T-helper 17 cell (primary cell): ENCODE measurements around the gene ATP2C2. TPM values are rescaled to one million over a fixed set of nuclear protein-coding genes. Genes with fewer than 3 reads are reported as not detected.
"Not testable (repeated sequence)": the region's sequence is repeated elsewhere in the genome, so short reads cannot be mapped to it uniquely, and the experiment has no call there.

Experiments
- ATAC-seq: fragments of 150-1000 bp; cut with Tn5 transposase; 2 replicates; pipeline ENCODE4 v1.10.0; 2021; ENCODE audit warnings: mild to moderate bottlenecking, moderate library complexity
- DNase-seq, 3 donors: peaks; one replicate each; pipeline versions ENCODE4 v3.0.0 to v3.0.0-alpha.2; 2020 to 2021
- H3K9me3 ChIP-seq: one replicate; pipeline ENCODE4 v1.7.0; 2013; ENCODE audit warnings: low read length, mild to moderate bottlenecking; ENCODE audit not compliant: control insufficient read depth, poor library complexity, severe bottlenecking
- H3K27ac Mint-ChIP-seq: one replicate; pipeline ENCODE4 v1.8.0; 2022; ENCODE audit warnings: mild to moderate bottlenecking, moderate library complexity, mixed read lengths
- H3K27me3 Mint-ChIP-seq: one replicate; pipeline ENCODE4 v1.8.0; 2022; ENCODE audit warnings: mixed read lengths
- H3K36me3 Mint-ChIP-seq: one replicate; pipeline ENCODE4 v1.8.0; 2022; ENCODE audit warnings: low read depth, mixed read lengths
- H3K4me1 Mint-ChIP-seq: one replicate; pipeline ENCODE4 v1.8.0; 2022; ENCODE audit warnings: mild to moderate bottlenecking, mixed read lengths
- H3K4me3 Mint-ChIP-seq: one replicate; pipeline ENCODE4 v1.8.0; 2022; ENCODE audit warnings: mild to moderate bottlenecking, moderate library complexity, mixed read lengths
- total RNA-seq, 4 donors: library from RNA in 2 of 4; stranded (reverse) in 2 of 4; gene quantifications; one replicate each; pipeline ENCODE4 v1.2.3 and lab custom pipeline; 2022 to 2026

ATP2C2 gene
- total RNA-seq, 2 donors from 2014 or later, result not detected

GRCh38 chr16:84436196-84436595 is 67.9 kb downstream of the ATP2C2 start:
- DNase-seq (no peak), ATAC-seq (no peak)
- Mint-ChIP-seq H3K36me3 (no peaks in the 10 kb centered on the region), H3K4me3 (no peak overlapping the region), H3K27ac (no peak overlapping the region), H3K27me3 (peaks cover 26% of the 10 kb centered on the region), H3K4me1 (no peaks in the 10 kb centered on the region)
- no peaks in the 10 kb centered on the region for H3K9me3 ChIP-seq

- no peak for ATAC-seq
These were observed 70.8 kb downstream of the ATP2C2 start for GRCh38 chr16:84438971-84439696.

DNA sequence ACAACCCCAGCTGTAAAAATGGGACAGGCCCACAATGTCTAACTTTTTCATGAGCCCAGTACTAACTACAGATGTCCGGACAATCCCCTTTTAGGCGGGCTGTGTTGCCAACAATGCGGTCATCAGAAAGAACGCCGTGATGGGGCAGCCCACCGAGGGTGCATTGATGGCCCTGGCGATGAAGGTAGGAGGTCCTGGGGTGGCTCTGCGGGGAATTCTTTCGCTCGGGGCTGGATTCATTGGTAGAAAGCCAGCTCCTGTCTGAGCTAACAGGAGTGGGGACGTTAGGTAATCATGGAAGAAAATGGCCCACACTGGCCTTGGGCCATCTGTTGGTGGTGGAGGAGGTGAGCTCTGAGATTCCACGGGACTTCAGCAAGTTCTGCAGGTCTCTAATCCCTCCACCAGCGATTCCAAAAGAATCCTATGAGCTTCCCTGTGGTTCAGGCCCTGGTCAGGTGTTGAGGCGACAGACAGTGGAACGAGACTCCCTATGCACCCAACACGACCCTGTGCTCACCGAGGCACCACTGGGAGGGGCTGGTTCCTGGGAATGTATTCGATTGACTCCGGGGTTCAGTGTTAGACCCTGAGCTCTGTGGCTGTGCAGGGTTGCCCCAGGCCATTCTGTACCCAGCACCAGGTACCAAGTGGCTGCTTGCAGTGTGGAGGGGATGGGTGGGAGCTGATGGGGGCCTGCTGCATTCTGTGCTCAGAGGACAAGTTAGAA is 74.2 kb downstream of the ATP2C2 start:
- H3K27ac Mint-ChIP-seq, result no peak overlapping the region
- ATAC-seq (no peak), DNase-seq (no peak)
- H3K4me3 Mint-ChIP-seq, result no peak overlapping the region
- no peaks in the 10 kb centered on the region for H3K9me3 ChIP-seq
- H3K4me1 Mint-ChIP-seq, result no peaks in the 10 kb centered on the region
- peaks cover 4% of the 10 kb centered on the region for H3K36me3 Mint-ChIP-seq
- peaks cover 50% of the 10 kb centered on the region for H3K27me3 Mint-ChIP-seq

More at GRCh38 chr16:84438971-84439696, 70.8 kb downstream of the ATP2C2 start:
- no peak for DNase-seq
- H3K27me3 Mint-ChIP-seq, result peaks cover 37% of the 10 kb centered on the region
- no peaks in the 10 kb centered on the region for H3K9me3 ChIP-seq
- no peaks in the 10 kb centered on the region for H3K4me1 Mint-ChIP-seq
- H3K27ac Mint-ChIP-seq, result no peak overlapping the region
- peaks cover 4% of the 10 kb centered on the region for H3K36me3 Mint-ChIP-seq
- H3K4me3 Mint-ChIP-seq, result no peak overlapping the region

- Mint-ChIP-seq H3K27me3 (peaks cover 47% of the 10 kb centered on the region), H3K27ac (no peak overlapping the region), H3K36me3 (peaks cover 4% of the 10 kb centered on the region), H3K4me1 (no peaks in the 10 kb centered on the region), H3K4me3 (no peak overlapping the region)
- no peak for ATAC-seq
- H3K9me3 ChIP-seq, result no peaks in the 10 kb centered on the region
- no peak for DNase-seq
These were observed 74.9 kb downstream of the ATP2C2 start for GRCh38 chr16:84443166-84443802.

- H3K9me3 ChIP-seq, result no peaks in the 10 kb centered on the region
- Mint-ChIP-seq H3K27ac (no peak overlapping the region), H3K27me3 (peaks cover 59% of the 10 kb centered on the region), H3K4me1 (no peaks in the 10 kb centered on the region), H3K36me3 (peaks cover 5% of the 10 kb centered on the region), H3K4me3 (no peak overlapping the region)
- DNase-seq, result no peak
- no peak for ATAC-seq
These were observed 76.1 kb downstream of the ATP2C2 start for GRCh38 chr16:84444476-84444875.

GRCh38 chr16:84446084-84446483 is 77.7 kb downstream of the ATP2C2 start:
- Mint-ChIP-seq H3K27me3 (peaks cover 55% of the 10 kb centered on the region), H3K36me3 (peaks cover 5% of the 10 kb centered on the region), H3K4me1 (no peaks in the 10 kb centered on the region), H3K27ac (no peak overlapping the region), H3K4me3 (no peak overlapping the region)
- DNase-seq (no peak), ATAC-seq (no peak)
- no peaks in the 10 kb centered on the region for H3K9me3 ChIP-seq

GRCh38 chr16:84446596-84447392 is 78.5 kb downstream of the ATP2C2 start:
- Mint-ChIP-seq H3K27ac (no peak overlapping the region), H3K27me3 (peaks cover 55% of the 10 kb centered on the region), H3K36me3 (peaks cover 5% of the 10 kb centered on the region), H3K4me1 (no peaks in the 10 kb centered on the region), H3K4me3 (no peak overlapping the region)
- no peaks in the 10 kb centered on the region for H3K9me3 ChIP-seq
- ATAC-seq (no peak), DNase-seq (no peak)

DNA sequence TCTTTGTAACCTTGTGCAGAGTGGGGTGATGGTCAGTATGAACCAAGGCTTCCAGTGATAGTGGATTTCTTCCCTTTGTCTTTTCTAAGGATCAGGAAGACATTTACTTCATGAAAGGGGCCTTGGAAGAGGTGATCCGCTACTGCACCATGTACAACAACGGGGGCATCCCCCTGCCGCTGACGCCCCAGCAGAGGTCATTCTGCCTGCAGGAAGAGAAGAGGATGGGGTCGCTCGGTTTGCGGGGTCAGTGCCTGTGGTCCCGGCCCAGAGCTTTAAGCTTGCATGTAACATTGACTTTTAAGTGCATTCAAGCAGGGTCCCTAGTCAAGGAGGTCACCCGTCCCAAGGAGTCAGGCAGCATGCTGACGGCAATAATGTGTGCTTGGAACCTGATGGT is 80.1 kb downstream of the ATP2C2 start:
- no peak overlapping the region for H3K4me3 Mint-ChIP-seq
- H3K36me3 Mint-ChIP-seq, result peaks cover 4% of the 10 kb centered on the region
- no peak for DNase-seq
- no peaks in the 10 kb centered on the region for H3K9me3 ChIP-seq
- H3K27ac Mint-ChIP-seq, result no peak overlapping the region
- no peak for ATAC-seq
- peaks cover 41% of the 10 kb centered on the region for H3K27me3 Mint-ChIP-seq
- no peaks in the 10 kb centered on the region for H3K4me1 Mint-ChIP-seq

- no peak overlapping the region for H3K27ac Mint-ChIP-seq
- no peak for DNase-seq
- H3K9me3 ChIP-seq, result no peaks in the 10 kb centered on the region
- H3K27me3 Mint-ChIP-seq, result peaks cover 34% of the 10 kb centered on the region
- no peak overlapping the region for H3K4me3 Mint-ChIP-seq
- no peak for ATAC-seq
- H3K4me1 Mint-ChIP-seq, result no peaks in the 10 kb centered on the region
- peaks cover 2% of the 10 kb centered on the region for H3K36me3 Mint-ChIP-seq
These were observed 81.1 kb downstream of the ATP2C2 start for GRCh38 chr16:84449156-84450140.

DNA sequence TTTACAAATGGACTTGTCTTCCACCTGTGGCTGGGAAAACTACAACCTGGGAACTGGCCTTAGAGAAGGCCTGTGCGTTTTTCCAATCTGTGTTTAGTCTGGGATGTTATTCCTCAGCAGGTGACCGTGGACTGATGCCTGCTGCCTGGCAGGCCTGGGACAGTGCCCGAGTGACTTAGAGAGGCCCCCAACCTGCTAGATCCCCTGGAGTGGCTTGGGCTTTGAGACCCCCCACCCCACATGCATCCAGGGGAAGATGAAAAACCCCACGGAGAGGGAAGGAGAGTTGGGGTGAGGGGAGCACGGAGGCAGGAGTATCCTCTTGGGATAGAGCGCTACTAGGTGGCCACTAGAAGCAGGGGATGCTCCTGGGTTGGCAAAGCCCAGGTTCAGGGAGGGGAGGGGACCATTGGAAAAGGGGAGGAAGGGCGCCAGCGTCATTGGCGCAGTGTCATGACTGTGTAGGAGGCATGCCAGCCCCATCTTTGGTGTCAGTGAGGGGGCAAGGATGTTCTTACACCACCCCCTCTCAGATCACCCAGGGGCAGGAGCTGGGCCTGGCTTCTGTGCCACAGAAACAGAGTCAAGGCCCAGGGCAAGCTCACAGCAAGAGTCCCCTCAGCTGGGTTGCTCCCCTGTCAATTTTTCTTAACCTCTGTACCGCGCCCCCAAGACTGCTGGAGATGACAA is 82.0 kb downstream of the ATP2C2 start:
- peaks cover 2% of the 10 kb centered on the region for H3K36me3 Mint-ChIP-seq
- H3K4me3 Mint-ChIP-seq, result no peak overlapping the region
- no peak for DNase-seq
- H3K9me3 ChIP-seq, result no peaks in the 10 kb centered on the region
- no peak for ATAC-seq
- no peaks in the 10 kb centered on the region for H3K4me1 Mint-ChIP-seq
- H3K27me3 Mint-ChIP-seq, result peaks cover 29% of the 10 kb centered on the region
- no peak overlapping the region for H3K27ac Mint-ChIP-seq

GRCh38 chr16:84451010-84451676 is 82.8 kb downstream of the ATP2C2 start:
- H3K27me3 Mint-ChIP-seq, result peaks cover 23% of the 10 kb centered on the region
- H3K27ac Mint-ChIP-seq, H3K4me1 Mint-ChIP-seq, ATAC-seq, H3K4me3 Mint-ChIP-seq, H3K9me3 ChIP-seq, H3K36me3 Mint-ChIP-seq, DNase-seq: not testable (repeated sequence)
